Kidney (tissue), 14 donors: ENCODE measurements around the gene STEAP3. TPM values are rescaled to one million over a fixed set of nuclear protein-coding genes. Genes with fewer than 3 reads are reported as not detected.

Experiments used
- DNase-seq, 5 donors: peaks; one replicate each; pipeline ENCODE4 v3.0.0-alpha.2; 2013 to 2020
- FAIRE-seq: peaks from 2 replicates; lab custom pipeline; 2012; peaks lifted over from hg19 to GRCh38; lab: Jason Lieb, UNC
- H3K27ac ChIP-seq, 2 donors: one replicate each; pipeline ENCODE4 v1.7.0; 2013; ENCODE audit warnings: low read depth in 2 of 2, low read length in 2 of 2, inconsistent platforms in 1 of 2
- H3K27me3 ChIP-seq: one replicate; pipeline ENCODE4 v1.7.1; 2013; ENCODE audit warnings: low read length, inconsistent platforms; ENCODE audit not compliant: control insufficient read depth, insufficient read depth
- H3K36me3 ChIP-seq, 3 donors: one replicate each; pipeline versions ENCODE4 v1.7.0 to v1.7.1; 2013; ENCODE audit warnings: low read length in 3 of 3, control low read depth in 1 of 3, inconsistent platforms in 1 of 3; ENCODE audit not compliant: insufficient read depth in 3 of 3, control insufficient read depth in 2 of 3
- H3K4me1 ChIP-seq, 3 donors: one replicate each; pipeline versions ENCODE4 v1.7.0 to v1.7.1; 2013; ENCODE audit warnings: low read length in 3 of 3, inconsistent platforms in 1 of 3, low read depth in 1 of 3; ENCODE audit not compliant: control insufficient read depth in 2 of 3, insufficient read depth in 2 of 3
- H3K4me3 ChIP-seq, 3 donors: one replicate each; pipeline versions ENCODE4 v1.7.0 to v1.8.1; 2013; ENCODE audit warnings: low read length in 3 of 3, control low read depth in 1 of 3, inconsistent platforms in 1 of 3
- H3K9ac ChIP-seq, 3 donors: one replicate each; pipeline versions ENCODE4 v1.7.0 to v1.7.1; 2013; ENCODE audit warnings: low read length in 3 of 3, control low read depth in 1 of 3, inconsistent platforms in 1 of 3
- H3K9me3 ChIP-seq, 3 donors: one replicate each; pipeline versions ENCODE4 v1.7.0 to v1.7.1; 2013; ENCODE audit warnings: low read length in 3 of 3, control low read depth in 1 of 3, inconsistent platforms in 1 of 3; ENCODE audit not compliant: control insufficient read depth in 2 of 3, insufficient read depth in 1 of 3
- CTCF ChIP-seq: IDR thresholded peaks from 3 replicates; pipeline ENCODE4 v1.5.1; 2012; ENCODE audit warnings: mild to moderate bottlenecking, moderate library complexity, borderline replicate concordance; ENCODE audit not compliant: insufficient read depth; ENCODE audit errors: extremely low read depth
- intact Hi-C: fragments of 100-400 bp; cut with DNase I; formaldehyde crosslinking; loops from one replicate; pipeline ENCODE4 v1.11.1; 2022
- polyA plus RNA-seq: library from polyadenylated mRNA; stranded (reverse); fragments of 350-450 nt; fragmentation: Illumina TruSeq; extraction: RNeasy Lipid Tissue Mini Kit (QIAGEN cat#74804); gene quantifications from one replicate; pipeline ENCODE4 v1.2.3, GENCODE V29; 2014; ENCODE audit warnings: low read depth, low replicate concordance; ENCODE audit not compliant: insufficient read depth
- total RNA-seq: library from RNA; stranded (reverse); fragmentation: NEBNext Ultra II Directional; extraction: Animal tissue kit (Norgen Biotek cat#: 25700); gene quantifications from one replicate; pipeline ENCODE4 v1.2.1, GENCODE V29; 2021
- donor health status: control.
- donor health status: control.
- donor health status: control.
- donor health status: control.
- donor health status: control.
- donor health status: DM: yes; HTN: yes; CAD: no.
- donor health status: Normal renal cell carcinoma (clear cell type).

The STEAP3 gene
- total and polyA plus RNA-seq, 2 donors from 2014 or later: 6.7 to 25.4 TPM

GRCh38 chr2:119295688-119296375, 72.2 kb downstream of the STEAP3 start:
- no peak overlapping the region for H3K27ac ChIP-seq
- DNase-seq: no peak
- H3K4me3 ChIP-seq: no peak overlapping the region
- H3K36me3 ChIP-seq: no peaks in the 10 kb centered on the region
- H3K27me3 ChIP-seq: no peaks in the 10 kb centered on the region
- intact Hi-C loops: no loop called here
- H3K9ac ChIP-seq: no peak overlapping the region
- no peak for TF ChIP-seq CTCF
- H3K9me3 ChIP-seq: no peaks in the 10 kb centered on the region
- no peaks in the 10 kb centered on the region for H3K4me1 ChIP-seq
- FAIRE-seq: no peak

GRCh38 chr2:119301413-119301812, 77.8 kb downstream of the STEAP3 start:
- no peak for DNase-seq
- Histone ChIP-seq H3K27me3 (no peaks in the 10 kb centered on the region), H3K27ac (no peak overlapping the region), H3K36me3 (no peaks in the 10 kb centered on the region), H3K4me1 (no peaks in the 10 kb centered on the region), H3K9ac (no peak overlapping the region), H3K9me3 (no peaks in the 10 kb centered on the region), H3K4me3 (no peak overlapping the region)
- no peak for TF ChIP-seq CTCF
- intact Hi-C loops: no loop called here
- no peak for FAIRE-seq

GRCh38 chr2:119304847-119305246, 81.2 kb downstream of the STEAP3 start:
- Histone ChIP-seq H3K27ac (no peak overlapping the region), H3K9ac (no peak overlapping the region), H3K27me3 (no peaks in the 10 kb centered on the region), H3K4me1 (no peaks in the 10 kb centered on the region), H3K4me3 (no peak overlapping the region), H3K9me3 (no peaks in the 10 kb centered on the region), H3K36me3 (no peaks in the 10 kb centered on the region)
- no peak for DNase-seq
- TF ChIP-seq CTCF: no peak
- intact Hi-C loops: no loop called here
- FAIRE-seq: no peak
